CD4-positive, alpha-beta T cell treated with Interleukin-10 for 1 hour (primary cell): ENCODE results near the gene ZNF436.
"Not testable (repeated sequence)": the region's sequence is repeated elsewhere in the genome, so short reads cannot be mapped to it uniquely, and the experiment has no call there.

Experiments
- DNase-seq: peaks from one replicate; pipeline ENCODE4 v3.0.0-alpha.2; 2020

ZNF436 gene

DNA sequence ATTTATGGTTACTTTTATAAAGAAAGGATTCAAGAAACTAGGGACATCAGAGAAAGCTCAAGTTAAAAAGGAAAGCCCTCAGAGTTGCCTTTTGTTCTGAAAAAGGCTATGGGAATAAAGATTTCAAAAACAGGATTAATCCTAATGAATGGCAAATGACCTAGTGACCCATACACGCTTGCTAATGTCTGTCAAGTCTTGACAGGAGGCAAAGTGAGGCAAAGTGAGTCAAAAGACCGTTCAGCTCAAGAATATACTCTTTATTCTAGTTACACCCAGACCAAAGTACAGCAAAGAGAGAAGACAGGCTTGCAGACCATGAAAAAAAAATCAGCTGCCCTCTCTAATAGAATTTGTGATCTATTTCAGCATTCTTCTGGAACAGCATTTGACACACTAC is 3.5 kb downstream of the ZNF436 start:
- no peak for DNase-seq

DNA sequence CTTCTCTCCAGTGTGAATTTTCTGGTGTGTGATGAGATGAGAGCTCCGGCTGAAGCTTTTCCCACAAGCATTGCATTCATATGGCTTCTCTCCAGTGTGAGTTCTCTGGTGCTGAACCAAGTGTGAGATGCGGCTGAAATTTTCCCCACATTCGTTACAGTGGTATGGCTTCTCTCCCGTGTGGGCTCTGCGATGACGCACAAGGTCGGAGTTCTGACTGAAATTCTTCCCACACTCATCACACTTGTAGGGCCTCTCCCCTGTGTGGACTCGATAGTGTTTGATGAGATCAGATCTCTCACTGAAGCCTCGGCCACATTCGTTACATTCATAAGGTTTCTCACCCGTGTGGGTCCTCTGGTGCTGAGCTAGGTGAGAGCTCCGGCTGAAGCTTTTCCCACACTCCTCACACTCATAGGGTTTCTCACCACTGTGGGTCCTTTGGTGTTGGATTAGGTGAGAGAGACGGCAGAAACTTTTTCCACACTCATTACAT is 7.4 kb downstream of the ZNF436 start:
- no peak for DNase-seq

DNA sequence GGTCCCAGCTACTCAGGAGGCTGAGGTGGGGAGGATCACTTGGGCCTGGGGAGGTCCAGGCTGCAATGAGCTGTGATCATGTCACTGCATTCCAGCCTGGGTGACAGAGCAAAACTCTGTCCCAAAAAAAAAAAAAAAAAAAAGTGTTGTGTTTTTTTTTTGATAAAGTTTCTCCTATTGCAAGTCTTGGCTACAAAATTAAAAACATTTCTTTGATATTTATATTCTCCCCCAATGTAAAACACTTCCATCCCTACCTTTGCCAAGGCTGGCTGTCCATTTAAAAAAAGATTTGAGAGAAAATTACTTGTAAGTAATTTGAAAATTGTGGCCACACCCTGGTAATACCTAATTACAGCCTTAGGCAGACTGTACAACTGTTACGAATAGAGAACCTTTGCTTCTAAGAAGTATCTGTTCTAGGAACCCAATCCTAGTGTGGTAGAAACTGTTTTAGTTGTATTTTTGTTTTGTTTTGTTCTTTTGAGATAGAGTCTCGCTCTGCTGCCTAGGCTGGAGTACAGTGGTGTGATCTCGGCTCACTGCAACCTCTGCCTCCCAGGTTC is 11.2 kb downstream of the ZNF436 start:
- DNase-seq: no peak

DNA sequence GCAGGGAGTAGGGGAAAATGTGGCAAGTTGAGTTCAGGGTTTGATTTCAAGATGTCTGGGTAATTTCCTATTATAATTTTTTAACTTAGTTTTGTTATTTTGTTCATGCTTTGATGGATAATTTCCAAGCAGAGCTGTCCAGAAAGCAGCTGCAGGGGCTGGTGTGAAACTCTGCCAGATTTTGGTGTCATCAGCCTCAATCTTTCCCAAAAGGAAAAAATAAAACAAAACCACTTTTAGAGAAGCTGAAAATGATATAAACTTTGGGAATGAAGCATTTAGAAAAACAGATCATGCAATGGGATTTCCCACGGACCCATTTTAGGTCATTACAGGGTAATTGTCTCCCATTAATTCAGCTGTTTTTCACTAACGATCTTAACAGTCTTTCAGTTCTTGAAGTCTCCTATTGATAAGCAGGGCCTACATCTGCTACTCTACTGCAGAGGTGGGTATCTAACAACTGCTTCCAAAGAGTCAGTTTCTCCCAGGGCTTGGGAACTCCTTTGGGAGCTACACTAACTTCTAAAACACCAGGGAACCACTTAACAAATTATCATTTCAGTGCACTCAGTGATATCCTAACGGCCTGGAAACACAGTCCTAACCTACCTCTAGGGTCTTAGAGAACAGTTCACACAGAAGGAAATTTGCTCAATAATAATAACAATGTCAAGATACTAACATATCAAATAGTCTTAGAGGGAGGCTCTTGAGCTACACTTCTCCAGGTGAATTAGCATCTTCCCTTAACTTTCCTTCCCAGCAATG is 12.3 kb downstream of the ZNF436 start:
- DNase-seq: no peak

DNA sequence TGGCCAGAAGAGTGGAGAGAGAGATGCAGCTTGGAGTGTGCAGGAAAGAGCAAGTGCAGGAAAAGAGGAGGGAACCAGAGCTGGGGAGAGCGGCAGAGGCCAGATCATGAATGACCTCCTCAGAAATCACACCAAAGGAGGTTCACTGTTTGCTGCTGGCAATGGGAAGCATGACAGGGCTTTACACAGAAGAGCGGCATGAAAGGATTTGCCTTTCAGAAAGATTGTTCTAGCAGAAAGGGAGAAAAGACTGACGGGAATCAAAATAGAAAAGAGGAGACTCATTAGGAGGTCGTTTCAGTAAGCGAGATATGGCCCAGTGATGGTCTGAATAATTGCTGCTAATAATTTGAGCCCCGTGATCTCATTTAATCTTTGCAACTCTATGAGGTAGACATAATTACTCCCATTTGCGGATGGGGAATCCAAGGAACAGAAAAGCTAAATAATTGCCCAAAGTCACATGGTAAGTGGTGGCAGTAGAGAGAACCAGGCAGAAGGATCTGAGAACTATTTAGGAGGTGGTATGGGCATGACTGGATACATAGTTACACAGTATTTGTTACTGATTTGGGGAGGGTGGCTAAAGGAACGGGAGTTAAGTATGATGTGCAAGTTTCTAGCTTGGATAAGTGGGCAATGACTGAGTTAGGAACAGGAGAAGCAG is 13.0 kb downstream of the ZNF436 start:
- no peak for DNase-seq

DNA sequence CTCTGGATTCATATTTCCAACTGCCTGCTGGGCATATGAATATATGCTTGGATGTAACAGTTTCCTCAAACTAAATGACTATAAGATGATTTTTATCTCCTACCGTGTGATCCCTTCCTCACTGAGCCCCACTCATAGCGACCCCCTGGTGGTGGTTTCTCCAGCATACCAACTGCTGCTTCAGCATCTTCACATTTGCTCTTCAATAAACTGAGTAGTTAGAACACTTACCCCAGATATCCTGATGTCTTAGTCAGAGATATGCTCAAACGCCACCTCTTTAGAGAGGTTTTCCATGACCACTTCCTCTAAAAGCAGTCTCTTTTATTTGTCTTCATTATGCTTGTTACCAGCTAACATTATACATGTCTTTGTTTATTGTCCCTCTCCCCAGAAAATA is 15.4 kb downstream of the ZNF436 start:
- no peak for DNase-seq

DNA sequence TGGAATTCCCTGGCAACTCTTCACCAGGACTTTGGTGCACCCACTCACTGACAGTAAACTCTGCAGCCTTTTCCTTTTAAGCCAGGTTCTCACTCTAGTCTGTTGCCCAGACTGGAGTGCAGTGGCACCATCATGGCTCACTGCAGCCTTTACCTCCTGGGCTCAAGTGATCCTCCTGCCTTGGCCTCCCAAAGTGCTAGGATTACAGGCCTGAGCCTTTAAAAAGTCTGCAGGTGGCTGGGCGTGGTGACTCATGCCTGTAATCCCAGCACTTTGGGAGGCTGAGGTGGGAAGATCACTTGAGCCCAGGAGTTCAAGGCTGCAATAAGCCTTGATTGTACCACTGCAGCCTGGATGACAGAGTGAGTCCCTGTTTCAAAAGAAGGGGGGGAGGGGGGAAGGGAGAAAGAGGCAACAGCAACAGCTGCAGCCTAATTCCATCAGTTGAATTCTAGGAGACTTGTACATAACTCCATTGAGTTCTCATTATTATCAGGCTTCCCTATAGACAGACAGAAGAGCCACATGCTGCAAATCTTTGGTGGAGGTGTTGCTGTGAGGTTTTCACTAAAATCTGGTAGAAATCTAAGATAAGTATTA is 17.4 kb downstream of the ZNF436 start:
- DNase-seq: no peak

DNA sequence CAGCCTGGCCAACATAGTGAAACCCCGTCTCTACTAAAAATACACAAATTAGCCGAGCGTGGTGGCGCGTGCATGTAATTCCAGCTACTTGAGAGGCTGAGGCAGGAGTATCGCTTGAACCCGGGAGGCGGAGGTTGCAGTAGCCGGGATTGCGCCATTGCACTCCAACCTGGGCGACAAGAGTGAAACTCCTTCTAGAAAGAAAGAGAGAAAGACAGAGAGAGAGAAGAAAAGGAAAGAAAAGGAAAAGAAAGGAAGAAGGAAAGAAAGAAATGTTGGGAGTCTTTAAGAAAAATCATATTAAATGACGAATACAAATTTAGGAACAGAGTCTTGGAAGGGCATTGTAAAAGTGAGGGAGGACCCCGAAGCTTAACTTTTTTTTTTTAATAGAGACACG is 23.7 kb downstream of the ZNF436 start:
- no peak for DNase-seq

DNA sequence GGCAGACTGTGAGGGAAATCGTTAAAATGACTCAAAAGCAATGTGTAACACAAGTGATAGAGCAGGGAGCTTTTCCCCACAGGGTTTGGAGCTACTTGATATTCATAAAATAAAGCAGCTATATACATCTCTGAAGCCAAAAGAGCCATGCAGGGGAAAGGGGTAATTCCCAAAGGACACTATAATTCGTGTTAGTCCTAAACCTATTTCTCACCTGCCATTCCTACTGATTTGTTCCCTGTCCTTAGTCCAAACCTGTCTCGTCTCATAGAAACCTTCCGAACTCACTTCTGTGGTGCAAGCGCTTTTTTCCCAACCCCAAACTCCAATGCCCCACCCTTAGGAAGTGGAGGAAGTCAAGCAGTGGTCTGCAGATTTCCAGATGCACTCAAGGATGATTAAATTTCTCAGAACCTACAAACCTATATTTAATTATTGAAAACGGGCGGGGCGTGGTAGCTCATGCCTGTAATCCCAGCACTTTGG is 24.6 kb downstream of the ZNF436 start:
- DNase-seq: no peak

DNA sequence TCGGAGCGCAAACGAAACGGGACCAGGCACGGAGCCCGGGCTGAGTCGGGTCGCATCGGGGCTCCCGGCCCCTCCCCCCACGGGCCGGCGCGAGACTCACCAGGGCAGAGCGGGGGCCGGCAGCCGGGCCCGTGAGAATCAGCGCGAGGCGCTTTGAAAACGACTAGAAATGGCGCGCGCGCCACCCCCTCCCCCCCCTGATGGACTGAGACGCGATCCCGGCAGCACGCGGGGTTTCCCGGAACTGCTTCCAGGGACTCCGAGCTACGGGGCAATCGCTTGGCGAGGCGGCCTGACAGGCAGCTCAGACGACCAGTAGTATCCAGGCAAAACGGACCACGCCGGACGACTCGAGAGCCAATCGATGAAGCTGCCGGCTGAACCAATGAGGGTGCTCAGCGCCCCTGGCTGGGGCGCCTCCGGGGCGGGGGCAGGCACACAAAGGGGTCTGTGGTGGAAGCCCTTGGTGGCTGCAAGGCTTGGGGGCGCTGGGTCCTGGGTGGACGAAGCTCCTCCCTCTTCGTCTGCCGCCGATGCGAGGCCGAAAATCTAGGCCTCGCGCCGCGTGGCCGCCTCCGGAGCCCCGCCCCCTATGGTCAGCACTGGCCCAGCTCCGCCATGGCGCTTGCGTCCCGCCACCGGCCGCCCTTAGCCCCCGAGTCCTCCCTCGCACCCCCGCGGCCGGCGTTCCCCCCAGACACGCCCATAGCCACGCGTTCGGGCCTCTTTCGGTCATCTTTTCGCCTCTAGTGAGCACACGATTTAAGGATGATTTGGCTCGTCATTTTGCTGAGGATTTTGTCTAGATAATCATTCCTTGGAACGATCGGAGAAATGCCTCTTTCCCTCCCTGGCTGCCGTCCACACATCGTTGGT is 25.3 kb downstream of the ZNF436 start, which contains the start of gene HNRNPR:
Gene HNRNPR, minus strand, starts transcription at position 174 of the 876 bp plus-strand sequence. CDS start 3,276 bp downstream, outside the sequence.
- DNase-seq: peak; percentile 99

DNA sequence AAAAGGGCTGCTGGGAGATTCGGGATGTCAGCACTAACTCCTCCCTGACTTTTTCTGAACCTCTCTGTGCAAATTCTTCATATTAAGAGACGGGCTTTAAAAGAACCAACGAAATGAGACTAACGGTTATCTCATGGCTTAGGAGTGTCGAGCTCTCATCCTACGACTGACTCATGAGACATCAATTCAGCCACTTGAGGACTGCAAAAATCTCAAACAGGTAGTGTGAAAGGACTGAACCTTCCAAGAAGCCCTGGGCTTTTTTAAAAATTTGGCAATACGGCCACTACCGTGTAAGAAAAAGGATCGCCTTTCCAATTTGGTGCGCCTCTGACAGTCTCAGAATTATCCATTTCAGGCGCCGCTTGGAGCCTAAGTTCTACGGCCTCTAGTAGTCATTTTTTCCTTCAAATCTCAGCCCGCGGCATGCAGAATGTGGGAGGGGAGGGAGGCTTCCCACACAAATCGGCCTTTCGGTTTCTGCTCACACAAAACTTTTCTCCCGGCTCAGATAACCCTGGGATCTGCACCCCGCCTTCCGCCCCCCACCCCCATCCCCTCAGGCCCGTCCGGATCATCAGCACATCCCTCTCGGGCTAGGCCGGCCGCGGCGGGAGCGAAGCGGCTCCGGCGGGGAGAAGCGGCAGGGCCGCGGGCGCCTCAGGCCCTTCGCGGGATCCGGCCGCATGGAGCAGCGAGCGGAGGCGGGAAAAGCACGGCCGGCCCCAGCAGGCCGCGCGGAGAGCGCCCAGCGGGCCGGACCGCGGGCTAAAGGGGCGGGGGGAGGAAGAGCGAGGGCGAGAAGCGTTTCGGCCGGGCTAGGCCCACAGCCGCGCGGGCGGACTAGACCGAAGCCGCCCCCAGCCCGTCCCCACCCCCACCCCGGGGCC is 26.2 kb downstream of the ZNF436 start:
- DNase-seq: peak; percentile 28

DNA sequence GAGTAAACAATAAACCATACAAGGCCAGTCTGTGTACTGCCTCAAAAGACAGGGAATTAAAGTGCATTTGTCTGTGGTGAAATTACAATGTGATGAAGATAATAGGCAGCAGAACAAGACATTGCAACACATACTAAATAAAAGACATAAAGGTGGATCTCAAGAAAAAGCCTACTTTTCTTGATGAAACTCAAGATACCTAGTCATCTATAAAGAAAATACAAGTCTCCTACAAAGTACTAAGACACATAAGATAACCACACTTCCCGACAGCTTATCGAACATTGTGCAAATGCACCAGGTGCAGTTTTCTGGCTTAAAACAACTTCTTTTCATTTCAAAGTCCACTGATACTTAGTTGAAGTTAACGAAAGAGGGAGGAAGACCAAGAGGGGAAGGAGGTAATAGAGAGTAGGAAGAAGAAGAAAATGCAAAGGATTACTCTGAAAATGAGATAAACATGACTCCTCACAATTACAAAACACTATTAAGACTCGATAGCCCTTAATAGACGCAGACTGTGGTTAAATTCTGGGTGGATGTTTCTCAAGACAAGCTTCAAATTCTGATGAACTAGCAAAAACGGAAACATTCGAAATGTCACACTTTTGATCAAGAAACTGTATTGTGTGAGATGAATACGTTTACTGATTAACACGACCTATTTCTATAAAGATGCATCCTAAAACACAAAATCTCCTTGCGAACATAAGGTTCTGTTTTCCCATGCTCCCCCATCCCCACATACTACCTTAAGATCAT is 27.5 kb downstream of the ZNF436 start:
- DNase-seq: peak; percentile 15

DNA sequence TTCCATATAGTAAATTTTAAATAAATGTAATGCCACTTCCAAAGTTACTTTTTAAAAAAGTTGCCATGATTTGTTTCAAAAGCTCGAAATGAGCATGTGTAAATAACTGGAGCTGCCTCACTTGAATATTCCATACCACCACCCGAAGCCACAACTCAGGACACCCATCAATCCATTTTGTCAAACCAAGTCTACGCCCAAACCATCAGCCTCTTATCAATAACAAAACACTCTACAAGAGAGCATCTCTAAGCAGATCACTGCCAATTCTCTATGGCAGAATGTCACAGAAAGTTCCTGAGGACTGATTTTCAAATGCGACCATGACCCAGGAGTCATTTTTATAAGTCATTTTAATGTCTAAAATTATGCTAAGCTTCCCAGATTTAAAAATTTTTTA is 30.0 kb downstream of the ZNF436 start:
- no peak for DNase-seq

DNA sequence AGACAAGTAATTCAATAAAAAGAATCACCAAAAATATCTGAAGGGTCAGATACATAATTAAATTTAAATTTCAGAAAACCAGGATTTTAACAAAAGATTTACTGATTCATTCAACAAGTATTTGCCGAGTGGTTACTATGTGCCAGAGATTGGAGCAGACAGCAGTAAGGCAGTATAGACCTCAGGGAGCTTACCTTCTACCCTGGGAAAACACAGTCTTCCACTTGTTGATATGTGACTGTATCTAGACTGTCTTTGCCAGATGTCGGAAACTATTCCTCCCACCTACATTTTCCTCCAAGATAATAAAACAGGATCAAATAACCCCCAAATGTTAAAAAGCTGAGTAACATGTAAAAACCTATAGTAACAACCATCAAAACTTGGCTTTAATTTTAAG is 31.8 kb downstream of the ZNF436 start:
- DNase-seq: no peak

DNA sequence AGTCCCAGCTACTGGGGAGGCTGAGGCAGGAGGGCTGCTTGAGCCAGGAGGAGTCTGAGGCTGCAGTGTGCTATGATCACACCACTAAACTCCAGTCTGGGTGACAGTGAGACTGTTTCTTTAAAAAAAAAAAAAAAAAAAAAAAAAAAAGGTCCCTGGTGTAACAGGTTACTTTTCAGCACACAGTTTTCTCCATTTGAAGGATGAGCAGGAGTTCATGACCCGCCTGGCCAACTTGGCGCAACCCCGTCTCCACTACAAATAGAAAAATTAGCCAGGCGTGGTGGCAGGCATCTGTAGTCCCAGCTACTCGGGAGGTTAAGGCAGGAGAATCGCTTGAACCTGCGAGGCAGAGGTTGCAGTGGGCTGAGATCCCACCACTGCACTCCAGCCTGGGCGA is 37.9 kb downstream of the ZNF436 start:
- no peak for DNase-seq

DNA sequence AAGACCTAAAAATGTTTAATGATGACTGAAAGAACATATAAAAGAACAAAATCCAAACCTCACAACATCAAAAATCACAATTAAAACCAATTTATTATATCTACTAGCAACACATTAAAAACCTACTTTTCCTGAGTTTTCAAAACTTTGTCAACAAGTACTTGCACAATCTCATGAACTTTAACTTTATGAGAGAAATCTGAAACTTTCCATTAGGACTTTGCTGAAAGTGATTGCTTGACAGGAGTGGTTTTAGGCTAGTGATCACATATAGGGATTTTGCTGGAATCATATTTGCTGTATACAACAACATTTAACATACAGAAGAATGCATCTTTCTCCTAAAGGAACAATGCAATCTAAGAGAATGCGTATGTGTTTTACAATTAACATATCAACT is 38.8 kb downstream of the ZNF436 start:
- DNase-seq: no peak

DNA sequence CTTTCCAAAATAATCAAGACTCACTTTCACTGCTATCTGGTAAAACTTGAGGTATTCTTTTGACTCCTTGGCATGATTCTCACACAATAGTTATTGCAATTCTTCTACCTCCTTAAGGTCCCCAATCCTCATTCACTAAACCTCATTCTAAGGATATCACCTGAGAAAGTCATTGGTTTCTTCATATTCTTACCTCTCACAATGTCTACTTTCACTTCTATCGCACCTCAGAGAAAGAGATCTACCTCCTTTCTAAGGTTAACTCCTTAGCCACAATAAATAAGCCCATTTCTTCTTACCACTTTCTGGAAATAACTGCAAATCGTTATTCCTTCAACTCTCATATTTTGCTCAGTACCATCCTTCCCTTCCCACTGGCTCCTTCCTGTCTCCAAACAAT is 44.2 kb downstream of the ZNF436 start:
- DNase-seq: no peak

DNA sequence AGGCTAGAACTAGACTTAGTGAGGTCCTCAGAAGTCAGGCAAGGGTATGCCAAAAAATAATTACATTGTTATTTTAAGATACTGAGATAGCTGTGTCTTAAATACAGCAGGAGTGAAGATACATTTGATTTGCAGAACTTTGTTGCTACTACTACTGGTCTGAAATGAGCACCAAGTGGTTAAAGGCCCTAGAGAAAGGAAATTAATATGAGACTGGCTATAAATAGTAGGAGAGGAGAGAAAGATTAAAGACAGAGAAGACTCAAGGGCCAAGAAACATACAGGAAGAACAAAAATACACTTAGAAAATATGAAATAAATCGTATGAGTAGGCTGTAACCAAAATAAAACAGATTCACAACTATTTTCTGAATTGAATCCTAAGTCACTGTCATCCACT is 46.9 kb downstream of the ZNF436 start:
- DNase-seq: no peak

DNA sequence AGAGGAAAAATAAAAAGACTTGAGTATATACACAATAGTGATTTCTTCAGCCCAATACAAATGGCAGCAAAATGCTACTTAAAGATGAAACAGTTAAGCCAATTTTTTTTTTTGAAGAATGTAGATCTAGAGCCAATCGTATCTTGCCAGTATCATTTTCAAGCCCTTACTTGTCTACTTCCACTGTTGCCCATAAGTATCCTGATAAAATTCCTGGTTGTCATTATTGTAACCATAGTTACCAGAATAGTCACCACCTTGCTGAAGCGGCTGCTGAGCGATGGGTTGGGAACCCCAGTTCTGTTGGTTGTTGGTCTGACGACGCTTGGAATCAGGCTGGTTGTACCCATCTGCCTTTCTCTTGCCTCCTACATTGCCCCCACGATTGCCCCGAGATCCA is 59.4 kb downstream of the ZNF436 start:
- not testable (repeated sequence) for DNase-seq
